Astrocyte (in vitro differentiated cells and primary cell): ENCODE results near the gene UBASH3A.

Experiments
- EZH2 ChIP-seq: IDR thresholded peaks from 2 replicates; pipeline ENCODE4 v1.6.1; 2012; ENCODE audit warnings: mild to moderate bottlenecking, low read length, inconsistent platforms; ENCODE audit not compliant: insufficient read depth
- TF ChIP-seq, protein P1 (sequence below): IDR thresholded peaks from 2 replicates; pipeline ENCODE4 v1.5.1; 2011; ENCODE audit warnings: low read depth, mild to moderate bottlenecking, inconsistent platforms, low read length, moderate library complexity; ENCODE audit not compliant: insufficient read depth

DNA sequence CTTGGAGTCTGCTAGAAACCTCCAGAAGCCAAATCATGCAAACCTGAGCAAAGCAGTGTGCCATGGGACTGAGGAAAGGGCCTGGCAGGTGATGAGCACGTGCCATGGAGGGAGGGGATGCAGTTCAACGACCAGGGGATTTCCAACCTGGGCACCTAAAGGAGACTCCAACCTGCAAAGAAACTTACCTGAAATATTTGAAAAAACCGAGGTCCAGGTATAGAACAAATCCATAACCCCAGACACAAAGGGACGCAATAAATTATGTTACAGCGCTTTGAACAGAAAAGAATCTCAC is 8.9 kb downstream of the UBASH3A start:
- TF ChIP-seq, protein P1, sequence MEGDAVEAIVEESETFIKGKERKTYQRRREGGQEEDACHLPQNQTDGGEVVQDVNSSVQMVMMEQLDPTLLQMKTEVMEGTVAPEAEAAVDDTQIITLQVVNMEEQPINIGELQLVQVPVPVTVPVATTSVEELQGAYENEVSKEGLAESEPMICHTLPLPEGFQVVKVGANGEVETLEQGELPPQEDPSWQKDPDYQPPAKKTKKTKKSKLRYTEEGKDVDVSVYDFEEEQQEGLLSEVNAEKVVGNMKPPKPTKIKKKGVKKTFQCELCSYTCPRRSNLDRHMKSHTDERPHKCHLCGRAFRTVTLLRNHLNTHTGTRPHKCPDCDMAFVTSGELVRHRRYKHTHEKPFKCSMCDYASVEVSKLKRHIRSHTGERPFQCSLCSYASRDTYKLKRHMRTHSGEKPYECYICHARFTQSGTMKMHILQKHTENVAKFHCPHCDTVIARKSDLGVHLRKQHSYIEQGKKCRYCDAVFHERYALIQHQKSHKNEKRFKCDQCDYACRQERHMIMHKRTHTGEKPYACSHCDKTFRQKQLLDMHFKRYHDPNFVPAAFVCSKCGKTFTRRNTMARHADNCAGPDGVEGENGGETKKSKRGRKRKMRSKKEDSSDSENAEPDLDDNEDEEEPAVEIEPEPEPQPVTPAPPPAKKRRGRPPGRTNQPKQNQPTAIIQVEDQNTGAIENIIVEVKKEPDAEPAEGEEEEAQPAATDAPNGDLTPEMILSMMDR = no peak
- no peak for TF ChIP-seq EZH2
